Astrocyte of the spinal cord (primary cell): ENCODE data around the gene LDLRAD4.

Experiments
- DNase-seq: peaks from one replicate; pipeline ENCODE4 v3.0.0; 2011; ENCODE audit warnings: low read depth, low spot score
- H3K4me3 ChIP-seq: 2 replicates; pipeline ENCODE4 v1.5.1; 2011; ENCODE audit warnings: low read depth, mild to moderate bottlenecking, low read length, moderate library complexity
- in situ Hi-C: cut with HindIII; loops from 2 replicates; pipeline ENCODE4 v1.10.0; 2017; ENCODE audit warnings: low sequenced_read_pairs
- TF ChIP-seq, protein P1 (sequence below): IDR thresholded peaks from 2 replicates; pipeline ENCODE4 v1.5.1; 2012; ENCODE audit warnings: low read depth, mild to moderate bottlenecking, low read length, inconsistent platforms

LDLRAD4 gene

DNA sequence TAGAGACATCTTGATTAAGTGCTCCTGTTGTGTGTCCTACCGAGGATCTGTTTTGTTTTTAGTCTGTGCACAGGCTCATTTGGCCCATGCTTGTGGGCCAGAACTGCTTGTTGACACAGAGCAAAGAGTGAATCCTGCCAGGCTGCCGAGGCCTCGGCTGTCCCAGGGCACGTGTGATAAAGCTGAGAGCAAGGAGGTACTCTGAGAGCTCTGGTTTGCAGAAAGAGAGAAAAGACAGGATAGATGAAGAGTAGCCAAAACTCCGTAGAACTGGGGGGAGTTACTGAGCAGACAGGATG lies 332.7 kb downstream of the LDLRAD4 start:
- no peak overlapping the region for H3K4me3 ChIP-seq
- DNase-seq, result no peak
- TF ChIP-seq, protein P1, sequence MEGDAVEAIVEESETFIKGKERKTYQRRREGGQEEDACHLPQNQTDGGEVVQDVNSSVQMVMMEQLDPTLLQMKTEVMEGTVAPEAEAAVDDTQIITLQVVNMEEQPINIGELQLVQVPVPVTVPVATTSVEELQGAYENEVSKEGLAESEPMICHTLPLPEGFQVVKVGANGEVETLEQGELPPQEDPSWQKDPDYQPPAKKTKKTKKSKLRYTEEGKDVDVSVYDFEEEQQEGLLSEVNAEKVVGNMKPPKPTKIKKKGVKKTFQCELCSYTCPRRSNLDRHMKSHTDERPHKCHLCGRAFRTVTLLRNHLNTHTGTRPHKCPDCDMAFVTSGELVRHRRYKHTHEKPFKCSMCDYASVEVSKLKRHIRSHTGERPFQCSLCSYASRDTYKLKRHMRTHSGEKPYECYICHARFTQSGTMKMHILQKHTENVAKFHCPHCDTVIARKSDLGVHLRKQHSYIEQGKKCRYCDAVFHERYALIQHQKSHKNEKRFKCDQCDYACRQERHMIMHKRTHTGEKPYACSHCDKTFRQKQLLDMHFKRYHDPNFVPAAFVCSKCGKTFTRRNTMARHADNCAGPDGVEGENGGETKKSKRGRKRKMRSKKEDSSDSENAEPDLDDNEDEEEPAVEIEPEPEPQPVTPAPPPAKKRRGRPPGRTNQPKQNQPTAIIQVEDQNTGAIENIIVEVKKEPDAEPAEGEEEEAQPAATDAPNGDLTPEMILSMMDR, result no peak
- in situ Hi-C loops, result no loop called here

DNA sequence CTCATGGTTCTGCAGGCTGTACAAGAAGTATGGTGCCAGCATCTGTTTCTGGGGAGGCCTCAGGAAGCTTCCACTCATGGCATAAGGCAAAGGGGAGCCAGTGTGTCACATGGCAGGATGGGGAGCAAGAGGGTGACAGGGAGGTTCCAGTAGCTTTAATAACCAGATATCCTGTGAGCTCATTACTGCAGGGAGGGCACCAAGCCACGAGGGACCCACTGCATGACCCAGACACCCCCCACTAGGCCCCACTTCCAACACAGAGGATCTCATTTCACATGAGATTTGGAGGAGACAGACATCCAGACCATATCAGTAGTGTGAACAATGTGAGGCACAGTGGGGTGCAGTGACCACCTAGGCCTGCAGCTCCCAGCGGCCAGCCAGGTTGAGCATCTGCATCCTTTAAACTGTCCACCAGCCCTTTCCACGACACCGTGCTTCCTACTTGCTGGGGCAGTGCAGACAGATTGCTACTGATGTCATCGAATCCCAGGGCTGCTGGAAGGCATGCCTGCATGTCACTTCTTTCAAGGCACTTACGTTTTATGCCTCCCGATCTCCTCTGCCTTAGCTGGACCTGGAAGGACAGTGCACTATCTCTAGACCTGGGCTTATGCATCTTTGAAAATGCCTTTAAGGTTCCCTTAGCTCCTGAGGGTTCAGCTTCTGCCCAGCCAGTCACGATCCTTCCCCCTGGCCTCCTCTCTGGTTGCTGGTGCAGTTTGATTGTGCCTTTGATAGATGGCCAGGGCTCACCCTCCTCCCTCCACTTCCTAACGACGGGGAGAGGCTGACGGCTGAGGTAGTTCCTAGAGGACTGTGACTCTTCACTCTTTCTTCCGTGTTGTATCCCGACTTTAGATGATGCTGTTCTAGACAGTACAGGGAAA lies 333.5 kb downstream of the LDLRAD4 start:
- in situ Hi-C loops, result no loop called here
- TF ChIP-seq, protein P1, result no peak
- DNase-seq, result no peak
- no peak overlapping the region for H3K4me3 ChIP-seq

DNA sequence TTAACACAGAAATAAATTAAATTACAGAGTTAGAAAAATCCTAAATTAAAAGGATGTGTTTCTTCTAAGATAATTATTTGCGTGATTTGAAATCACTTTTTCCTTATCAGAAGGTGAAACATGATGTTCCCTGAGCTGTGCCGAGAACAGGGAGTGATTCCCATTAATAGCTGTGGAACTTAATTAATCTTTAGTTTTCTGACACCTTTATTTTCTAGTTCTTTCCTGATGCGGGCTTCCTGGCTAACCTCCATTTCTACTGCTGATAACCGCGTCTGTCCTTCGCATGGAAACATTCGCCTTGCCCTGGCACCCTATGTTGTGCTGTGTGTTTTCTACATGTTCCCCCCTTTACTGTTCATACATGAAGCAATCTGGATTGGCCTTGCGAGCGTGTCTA lies 334.9 kb downstream of the LDLRAD4 start:
- no peak for DNase-seq
- in situ Hi-C loops, result no loop called here
- H3K4me3 ChIP-seq, result no peak overlapping the region
- TF ChIP-seq, protein P1, result no peak

DNA sequence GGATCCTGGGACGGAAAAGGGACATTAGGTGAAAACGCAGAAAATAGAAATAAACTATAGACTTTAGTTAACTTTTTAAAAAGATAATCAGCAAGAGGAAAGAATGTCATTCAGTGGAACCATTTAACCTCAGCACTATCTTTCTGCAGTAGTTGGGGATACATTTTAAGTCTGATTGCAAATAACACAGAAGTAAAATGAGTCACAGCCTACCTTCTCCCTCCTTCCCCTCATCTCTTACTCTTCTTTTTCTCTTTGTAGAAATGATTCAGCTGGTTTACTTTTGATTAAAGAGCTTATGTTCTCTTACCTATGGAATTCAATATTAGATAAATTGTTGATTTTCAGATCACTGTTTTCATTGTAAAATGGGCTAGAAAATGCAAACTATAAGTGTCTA lies 336.6 kb downstream of the LDLRAD4 start:
- TF ChIP-seq, protein P1, result no peak
- no peak for DNase-seq
- in situ Hi-C loops, result no loop called here
- no peak overlapping the region for H3K4me3 ChIP-seq

DNA sequence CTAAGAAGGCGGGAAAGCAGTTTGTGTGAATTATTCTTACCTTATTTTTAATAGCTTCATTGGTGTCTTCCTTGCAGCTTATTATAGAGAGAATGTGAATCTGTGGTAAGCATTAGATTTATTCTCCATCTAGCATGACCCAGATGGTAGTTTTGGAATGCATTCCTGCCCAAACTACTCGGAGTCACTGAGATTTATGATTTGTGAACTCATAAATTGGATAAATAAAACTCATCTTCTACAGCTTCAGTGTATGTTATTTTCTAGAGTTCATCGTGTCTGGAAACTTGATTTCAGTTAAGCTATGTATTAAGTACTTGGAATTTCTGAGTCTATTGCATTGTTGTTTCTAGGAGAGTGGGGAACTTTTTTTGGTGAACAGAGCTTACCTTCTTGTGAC lies 337.3 kb downstream of the LDLRAD4 start:
- no peak for DNase-seq
- in situ Hi-C loops, result no loop called here
- H3K4me3 ChIP-seq, result no peak overlapping the region
- TF ChIP-seq, protein P1, result no peak

DNA sequence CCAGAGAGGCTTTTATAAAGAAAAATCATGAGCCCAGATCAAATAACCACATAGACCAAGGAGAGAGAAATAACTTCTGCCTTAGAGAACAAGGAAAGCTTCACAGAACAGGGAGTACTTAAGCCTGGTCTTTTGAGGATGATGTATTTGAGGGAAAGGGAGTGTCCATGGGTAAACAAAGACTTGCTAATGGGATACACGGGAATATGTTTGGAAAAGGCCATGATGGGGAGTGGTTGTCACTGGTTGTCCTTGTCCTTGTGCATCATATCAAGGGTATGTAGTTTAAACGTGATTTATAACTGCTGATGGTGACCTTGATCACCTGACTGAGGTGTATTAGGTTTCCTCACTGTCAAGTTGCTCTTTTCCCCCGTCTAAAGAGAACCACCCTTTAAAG lies 337.9 kb downstream of the LDLRAD4 start:
- in situ Hi-C loops, result no loop called here
- no peak for DNase-seq
- no peak overlapping the region for H3K4me3 ChIP-seq
- TF ChIP-seq, protein P1, result no peak

DNA sequence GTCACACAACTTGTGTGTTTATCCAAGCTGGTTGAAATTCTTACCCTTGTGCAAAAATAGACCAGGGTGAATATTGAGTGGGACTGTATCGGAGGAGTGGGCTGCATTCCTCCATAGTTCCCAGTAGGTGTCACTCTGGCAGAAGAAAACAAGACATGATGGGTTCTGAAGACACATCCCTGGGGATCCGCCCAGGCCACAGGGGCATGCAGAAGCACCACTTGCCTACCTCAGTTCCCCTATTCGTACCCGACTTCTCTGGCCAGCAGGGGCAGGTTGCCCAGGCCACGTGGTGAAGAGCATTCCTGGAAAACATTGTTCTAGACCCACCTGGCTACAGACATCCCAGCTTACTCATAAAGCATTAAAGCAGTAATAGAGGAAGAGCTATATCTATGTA lies 339.6 kb downstream of the LDLRAD4 start:
- DNase-seq, result peak; percentile 33
- in situ Hi-C loops, result no loop called here
- no peak overlapping the region for H3K4me3 ChIP-seq
- TF ChIP-seq, protein P1, result peak; percentile 69
